Activated naive CD4-positive, alpha-beta T cell treated with Interleukin-2 at 50 U/mL for 16 hours (primary cell): ENCODE results near the gene IPO4.

Source experiments
- DNase-seq: peaks from one replicate; pipeline ENCODE4 v3.0.0-alpha.2; 2020

The IPO4 gene

GRCh38 chr14:24192933-24193332 is 4.3 kb upstream of the IPO4 start:
- no peak for DNase-seq

GRCh38 chr14:24190416-24190815 is 1.8 kb upstream of the IPO4 start:
- no peak for DNase-seq

- DNase-seq = no peak
Measured at GRCh38 chr14:24189460-24189859, 844 bp upstream of the IPO4 start.

- no peak for DNase-seq
Measured at GRCh38 chr14:24189059-24189375, 401 bp upstream of the IPO4 start.

GRCh38 chr14:24187539-24187915 is 1.1 kb downstream of the IPO4 start:
- DNase-seq = no peak

GRCh38 chr14:24186831-24187538 is 1.6 kb downstream of the IPO4 start:
- no peak for DNase-seq

- DNase-seq = no peak
Measured at GRCh38 chr14:24185741-24186140, 2.9 kb downstream of the IPO4 start.

- DNase-seq = no peak
Measured at GRCh38 chr14:24185026-24185425, 3.6 kb downstream of the IPO4 start.

- no peak for DNase-seq
Measured at GRCh38 chr14:24184104-24184970, 4.3 kb downstream of the IPO4 start.

- DNase-seq = no peak
Measured at GRCh38 chr14:24183014-24183481, 5.6 kb downstream of the IPO4 start.

- DNase-seq = no peak
Measured at GRCh38 chr14:24182110-24182882, 6.3 kb downstream of the IPO4 start.

- no peak for DNase-seq
Measured at GRCh38 chr14:24181371-24182077, 7.1 kb downstream of the IPO4 start.

GRCh38 chr14:24179961-24180796 is 8.4 kb downstream of the IPO4 start:
- DNase-seq = no peak

GRCh38 chr14:24179294-24179960 is 9.2 kb downstream of the IPO4 start:
- no peak for DNase-seq

- DNase-seq = no peak
Measured at GRCh38 chr14:24178399-24179178, 10.0 kb downstream of the IPO4 start.

- DNase-seq = no peak
Measured at GRCh38 chr14:24177891-24178290, 10.7 kb downstream of the IPO4 start.

GRCh38 chr14:24177041-24177825 is 11.4 kb downstream of the IPO4 start:
- no peak for DNase-seq

- no peak for DNase-seq
Measured at GRCh38 chr14:24176599-24176998, 12.0 kb downstream of the IPO4 start.

GRCh38 chr14:24172871-24173281 is 15.7 kb downstream of the IPO4 start:
- no peak for DNase-seq
